Stimulated activated CD4-positive, alpha-beta T cell treated with anti-CD3 and anti-CD28 coated beads, Interleukin-1b, Interleukin-23, amount 100 ng/mL, for 1 hour (primary cell): ENCODE measurements around the gene CWC25.
"Not testable (repeated sequence)": the region's sequence is repeated elsewhere in the genome, so short reads cannot be mapped to it uniquely, and the experiment has no call there.

ENCODE experiments used
- DNase-seq, 2 donors: peaks; one replicate each; pipeline ENCODE4 v3.0.0-alpha.2; 2020; ENCODE audit warnings: low read depth in 2 of 2

Gene CWC25

GRCh38 chr17:38789185-38789584, 35.9 kb downstream of the CWC25 start:
- no peak for DNase-seq

- DNase-seq, result not testable (repeated sequence)
Observed at GRCh38 chr17:38787999-38788398, 37.1 kb downstream of the CWC25 start.

- DNase-seq, result no peak
Observed at GRCh38 chr17:38786372-38786771, 38.7 kb downstream of the CWC25 start.

GRCh38 chr17:38783227-38783626, 41.9 kb downstream of the CWC25 start:
- no peak for DNase-seq

GRCh38 chr17:38779965-38780752, 45.0 kb downstream of the CWC25 start:
- DNase-seq, result no peak

GRCh38 chr17:38777641-38778250, 47.4 kb downstream of the CWC25 start:
- DNase-seq, result no peak

GRCh38 chr17:38773258-38773657, 51.9 kb downstream of the CWC25 start:
- no peak for DNase-seq

- DNase-seq, result no peak
Observed at GRCh38 chr17:38768417-38768816, 56.7 kb downstream of the CWC25 start.

GRCh38 chr17:38766341-38766740, 58.8 kb downstream of the CWC25 start:
- no peak for DNase-seq

- no peak for DNase-seq
Observed at GRCh38 chr17:38762231-38762630, 62.9 kb downstream of the CWC25 start.

- no peak for DNase-seq
Observed at GRCh38 chr17:38761612-38762011, 63.5 kb downstream of the CWC25 start.

- no peak for DNase-seq
Observed at GRCh38 chr17:38753071-38753506, 72.0 kb downstream of the CWC25 start.

GRCh38 chr17:38752308-38753070, 72.6 kb downstream of the CWC25 start, which contains the start of gene PSMB3:
Gene PSMB3 (plus strand): TSS chr17:38752741. CDS start chr17:38752827, 86 bp downstream.
- peak; percentile 88 to 91 for DNase-seq

GRCh38 chr17:38751808-38752307, 73.3 kb downstream of the CWC25 start:
- DNase-seq, result peak; percentile 67 to 88

- no peak for DNase-seq
Observed at GRCh38 chr17:38751144-38751807, 73.8 kb downstream of the CWC25 start.
